Mesendoderm (in vitro differentiated cells): ENCODE results near the gene BAHCC1.

Experiments
- DNase-seq: peaks from one replicate; pipeline ENCODE4 v3.0.0; 2013
- H2AK5ac ChIP-seq: 2 replicates; pipeline ENCODE4 v1.6.1; 2013; ENCODE audit warnings: low read length, inconsistent platforms
- H2BK120ac ChIP-seq: 2 replicates; pipeline ENCODE4 v1.6.1; 2013; ENCODE audit warnings: low read depth, mild to moderate bottlenecking, low read length, moderate library complexity, mixed read lengths
- H2BK15ac ChIP-seq: replicated peaks from 2 replicates; pipeline ENCODE4 v1.6.1; 2013; ENCODE audit warnings: low read depth, mild to moderate bottlenecking, moderate library complexity
- H2BK5ac ChIP-seq: 2 replicates; pipeline ENCODE4 v1.6.1; 2013; ENCODE audit warnings: low read length, inconsistent platforms
- H3K18ac ChIP-seq: 2 replicates; pipeline ENCODE4 v1.6.1; 2013; ENCODE audit warnings: mild to moderate bottlenecking, low read length, mixed read lengths
- H3K23ac ChIP-seq: one replicate; pipeline ENCODE4 v1.6.1; 2013; ENCODE audit warnings: low read length
- H3K27ac ChIP-seq: 2 replicates; pipeline ENCODE4 v1.5.1; 2013; ENCODE audit warnings: low read depth, mild to moderate bottlenecking, inconsistent platforms, low read length, moderate library complexity
- H3K27me3 ChIP-seq: 2 replicates; pipeline ENCODE4 v1.6.1; 2013; ENCODE audit warnings: low read length, control low read depth, mild to moderate bottlenecking, inconsistent platforms; ENCODE audit not compliant: insufficient read depth, poor library complexity
- H3K36me3 ChIP-seq: 2 replicates; pipeline ENCODE4 v1.6.1; 2013; ENCODE audit warnings: low read length, inconsistent platforms; ENCODE audit not compliant: control insufficient read depth, insufficient read depth
- H3K4ac ChIP-seq: one replicate; pipeline ENCODE4 v1.6.1; 2013; ENCODE audit warnings: low read depth, mild to moderate bottlenecking, low read length, moderate library complexity
- H3K4me1 ChIP-seq: 2 replicates; pipeline ENCODE4 v1.6.1; 2013; ENCODE audit warnings: low read depth, low read length, inconsistent platforms; ENCODE audit not compliant: control insufficient read depth
- H3K4me2 ChIP-seq: 2 replicates; pipeline ENCODE4 v1.6.1; 2013; ENCODE audit warnings: low read length
- H3K4me3 ChIP-seq: 2 replicates; pipeline ENCODE4 v1.5.1; 2013; ENCODE audit warnings: mild to moderate bottlenecking, low read length
- H3K56ac ChIP-seq: one replicate; pipeline ENCODE4 v1.6.1; 2013; ENCODE audit warnings: low read length
- H3K79me1 ChIP-seq: 2 replicates; pipeline ENCODE4 v1.6.1; 2013; ENCODE audit warnings: low read length, inconsistent platforms
- H3K79me2 ChIP-seq: 2 replicates; pipeline ENCODE4 v1.6.1; 2013; ENCODE audit warnings: mild to moderate bottlenecking, low read length; ENCODE audit not compliant: control insufficient read depth, insufficient read depth
- H3K9ac ChIP-seq: 2 replicates; pipeline ENCODE4 v1.6.1; 2013; ENCODE audit warnings: low read length, inconsistent platforms
- H4K5ac ChIP-seq: one replicate; pipeline ENCODE4 v1.6.1; 2013; ENCODE audit warnings: low read length
- H4K8ac ChIP-seq: one replicate; pipeline ENCODE4 v1.6.1; 2013; ENCODE audit warnings: low read depth, mild to moderate bottlenecking, control low read depth, low read length, moderate library complexity
- WGBS: extraction: QIAGEN DNeasy Blood & Tissue Kit; methylation state at CpG from one replicate; pipeline ENCODE4 v1.1.7; 2013; ENCODE audit warnings: low lambda C conversion rate, missing lambda C conversion rate; ENCODE audit not compliant: insufficient coverage; ENCODE audit errors: extremely low coverage; 5-methylcytosine and 5-hydroxymethylcytosine counted together

Gene BAHCC1

DNA sequence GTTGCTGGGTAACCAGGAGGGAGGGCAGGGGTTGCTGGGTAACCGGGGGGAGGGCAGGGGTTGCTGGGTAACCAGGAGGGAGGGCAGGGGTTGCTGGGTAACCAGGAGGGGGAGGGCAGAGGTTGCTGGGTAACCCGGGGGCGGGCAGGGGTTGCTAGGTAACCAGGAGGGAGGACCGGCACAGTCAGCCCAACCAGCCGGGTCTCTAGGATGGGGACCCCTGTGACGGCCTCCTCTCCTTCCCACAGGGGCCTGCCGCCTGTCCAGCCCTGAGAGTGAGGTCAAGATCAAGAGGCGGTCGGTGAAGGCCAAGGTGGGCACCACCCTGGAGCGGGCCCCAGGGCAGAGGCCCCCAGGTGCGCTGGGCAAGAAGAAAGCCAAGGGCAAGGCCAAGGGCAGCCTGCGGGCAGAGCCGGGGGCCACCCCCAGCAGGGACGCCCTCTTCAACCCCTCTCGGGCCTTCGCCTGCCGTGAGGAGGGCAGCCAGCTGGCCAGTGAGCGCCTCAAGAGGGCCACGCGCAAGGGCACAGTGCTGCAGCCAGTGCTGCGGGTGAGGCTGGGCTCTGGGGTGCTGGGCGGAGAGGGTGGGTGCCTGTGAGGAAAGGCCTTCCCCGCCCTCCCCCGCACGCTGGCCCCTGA, 62.8 kb downstream of the BAHCC1 start:
- H2AK5ac ChIP-seq = no peak overlapping the region
- H3K79me2 ChIP-seq = no peaks in the 10 kb centered on the region
- H2BK120ac ChIP-seq = no peak overlapping the region
- no peak overlapping the region for H4K5ac ChIP-seq
- WGBS = no CpG with 5 or more reads among the region's 25 CpGs
- H3K9ac ChIP-seq = no peak overlapping the region
- no peaks in the 10 kb centered on the region for H3K27me3 ChIP-seq
- no peak overlapping the region for H3K4me3 ChIP-seq
- no peak overlapping the region for H3K4me2 ChIP-seq
- H2BK15ac ChIP-seq = no peak overlapping the region
- peak; percentile 40 for DNase-seq
- H3K56ac ChIP-seq = no peak overlapping the region
- no peak overlapping the region for H3K27ac ChIP-seq
- no peak overlapping the region for H4K8ac ChIP-seq
- no peak overlapping the region for H2BK5ac ChIP-seq
- H3K18ac ChIP-seq = no peak overlapping the region
- no peak overlapping the region for H3K4ac ChIP-seq
- H3K23ac ChIP-seq = no peak overlapping the region
- H3K79me1 ChIP-seq = no peaks in the 10 kb centered on the region
- H3K4me1 ChIP-seq = peaks cover 1% of the 10 kb centered on the region
- H3K36me3 ChIP-seq = no peaks in the 10 kb centered on the region

DNA sequence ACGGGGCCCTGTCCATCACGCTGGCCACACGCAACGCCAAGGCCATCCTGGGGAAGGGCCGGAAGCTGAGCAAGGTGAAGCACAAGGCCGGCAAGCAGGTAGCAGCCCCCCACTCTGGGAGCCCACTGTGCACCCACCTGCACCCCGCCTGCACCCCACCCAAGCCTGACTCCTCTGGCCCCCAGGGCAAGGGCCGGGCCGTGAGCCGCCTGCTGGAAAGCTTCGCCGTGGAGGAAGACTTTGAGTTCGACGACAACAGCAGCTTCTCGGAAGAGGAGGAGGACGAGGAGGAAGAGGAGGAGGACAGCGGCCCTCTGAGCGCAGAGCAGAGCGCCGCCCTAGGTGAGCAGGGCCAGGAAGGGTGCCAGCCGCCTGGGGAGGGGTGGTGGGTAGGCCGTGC, 63.4 kb downstream of the BAHCC1 start:
- Histone ChIP-seq H3K79me1 (no peaks in the 10 kb centered on the region), H3K18ac (no peak overlapping the region), H4K8ac (no peak overlapping the region), H3K79me2 (no peaks in the 10 kb centered on the region), H3K23ac (no peak overlapping the region), H3K4me2 (no peak overlapping the region), H3K4me3 (no peak overlapping the region), H2BK120ac (no peak overlapping the region), H3K36me3 (no peaks in the 10 kb centered on the region), H2BK15ac (no peak overlapping the region), H2BK5ac (no peak overlapping the region), H3K4ac (no peak overlapping the region), H3K27me3 (no peaks in the 10 kb centered on the region), H3K4me1 (peaks cover 1% of the 10 kb centered on the region), H3K27ac (no peak overlapping the region), H3K56ac (no peak overlapping the region), H3K9ac (no peak overlapping the region), H4K5ac (no peak overlapping the region), H2AK5ac (no peak overlapping the region)
- no peak for DNase-seq
- WGBS = no CpG with 5 or more reads among the region's 22 CpGs

DNA sequence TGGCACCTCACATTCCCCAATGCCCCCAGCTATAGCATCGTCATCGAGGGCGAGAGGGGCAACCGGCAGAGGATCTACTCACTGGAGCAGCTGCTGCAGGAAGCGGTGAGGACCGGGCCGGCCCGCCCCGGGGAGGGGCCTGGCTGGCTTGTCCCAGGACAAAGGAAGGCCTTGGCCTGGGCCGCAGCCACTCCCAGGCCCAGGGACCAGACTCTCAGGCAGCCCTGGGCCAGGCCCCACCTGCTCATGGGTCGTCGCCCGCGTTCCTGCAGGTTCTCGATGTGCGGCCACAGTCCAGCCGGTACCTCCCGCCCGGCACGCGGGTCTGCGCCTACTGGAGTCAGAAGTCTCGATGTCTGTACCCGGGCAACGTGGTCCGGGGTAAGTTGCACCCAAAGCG, 64.0 kb downstream of the BAHCC1 start:
- H3K4me3 ChIP-seq = no peak overlapping the region
- no peak overlapping the region for H3K56ac ChIP-seq
- H3K27me3 ChIP-seq = no peaks in the 10 kb centered on the region
- H3K36me3 ChIP-seq = no peaks in the 10 kb centered on the region
- H3K79me2 ChIP-seq = no peaks in the 10 kb centered on the region
- no peak overlapping the region for H4K5ac ChIP-seq
- no peak overlapping the region for H3K23ac ChIP-seq
- WGBS = no CpG with 5 or more reads among the region's 27 CpGs
- H3K18ac ChIP-seq = no peak overlapping the region
- no peak overlapping the region for H2BK15ac ChIP-seq
- H3K4ac ChIP-seq = no peak overlapping the region
- no peak overlapping the region for H3K9ac ChIP-seq
- no peak overlapping the region for H4K8ac ChIP-seq
- no peak overlapping the region for H3K27ac ChIP-seq
- H3K79me1 ChIP-seq = no peaks in the 10 kb centered on the region
- DNase-seq = no peak
- H3K4me2 ChIP-seq = no peak overlapping the region
- peaks cover 1% of the 10 kb centered on the region for H3K4me1 ChIP-seq
- H2BK5ac ChIP-seq = no peak overlapping the region
- H2AK5ac ChIP-seq = no peak overlapping the region
- H2BK120ac ChIP-seq = no peak overlapping the region

DNA sequence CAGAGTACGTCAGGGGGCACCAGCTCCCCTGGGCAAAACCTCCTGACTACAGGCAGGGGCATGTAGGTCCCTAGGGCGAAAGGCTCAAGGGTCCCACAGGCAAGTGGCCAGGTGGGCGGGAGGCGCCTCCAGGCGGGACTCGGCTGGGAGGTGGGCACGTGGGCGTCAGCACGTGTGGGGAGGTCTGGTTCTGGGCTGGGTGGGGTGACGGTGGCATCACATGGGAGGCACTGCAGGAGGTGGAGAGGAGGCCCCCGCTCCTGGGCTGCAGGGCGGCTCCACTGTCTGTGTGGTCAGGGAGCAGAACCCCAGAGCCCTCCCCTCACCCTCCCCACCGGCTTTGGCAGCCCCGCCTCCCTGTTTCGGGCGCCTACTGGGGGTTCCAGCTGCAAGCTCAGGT, 64.6 kb downstream of the BAHCC1 start:
- H2BK5ac ChIP-seq = no peak overlapping the region
- no peak overlapping the region for H3K18ac ChIP-seq
- no peak overlapping the region for H2AK5ac ChIP-seq
- no peak overlapping the region for H4K8ac ChIP-seq
- no peaks in the 10 kb centered on the region for H3K79me2 ChIP-seq
- no peak overlapping the region for H3K4me3 ChIP-seq
- H3K9ac ChIP-seq = no peak overlapping the region
- H3K79me1 ChIP-seq = no peaks in the 10 kb centered on the region
- no peaks in the 10 kb centered on the region for H3K36me3 ChIP-seq
- H3K4me1 ChIP-seq = peaks cover 1% of the 10 kb centered on the region
- H3K4me2 ChIP-seq = no peak overlapping the region
- no peak overlapping the region for H2BK120ac ChIP-seq
- no peak overlapping the region for H3K27ac ChIP-seq
- H3K23ac ChIP-seq = no peak overlapping the region
- no peak overlapping the region for H3K56ac ChIP-seq
- H4K5ac ChIP-seq = no peak overlapping the region
- no peak overlapping the region for H2BK15ac ChIP-seq
- no peak overlapping the region for H3K4ac ChIP-seq
- no peak for DNase-seq
- no CpG with 5 or more reads among the region's 16 CpGs for WGBS
- H3K27me3 ChIP-seq = no peaks in the 10 kb centered on the region

DNA sequence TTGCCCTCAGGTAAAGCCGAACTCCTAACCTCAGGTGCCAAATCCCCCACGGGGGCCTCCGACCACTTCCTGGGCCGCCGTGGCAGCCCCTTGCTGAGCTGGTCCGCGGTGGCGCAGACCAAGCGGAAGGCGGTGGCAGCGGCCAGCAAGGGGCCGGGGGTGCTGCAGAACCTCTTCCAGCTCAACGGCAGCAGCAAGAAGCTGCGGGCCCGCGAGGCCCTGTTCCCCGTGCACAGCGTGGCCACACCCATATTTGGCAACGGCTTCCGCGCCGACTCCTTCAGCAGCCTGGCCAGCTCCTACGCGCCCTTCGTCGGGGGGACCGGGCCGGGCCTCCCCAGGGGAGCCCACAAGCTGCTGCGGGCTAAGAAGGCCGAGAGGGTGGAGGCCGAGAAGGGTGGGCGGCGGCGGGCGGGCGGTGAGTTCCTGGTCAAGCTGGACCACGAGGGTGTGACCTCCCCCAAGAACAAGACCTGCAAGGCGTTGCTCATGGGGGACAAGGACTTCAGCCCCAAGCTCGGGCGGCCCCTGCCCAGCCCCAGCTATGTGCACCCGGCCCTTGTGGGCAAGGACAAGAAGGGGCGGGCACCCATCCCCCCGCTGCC, 65.7 kb downstream of the BAHCC1 start:
- no CpG with 5 or more reads among the region's 43 CpGs for WGBS
- Histone ChIP-seq H3K4me1 (peaks cover 1% of the 10 kb centered on the region), H3K27me3 (no peaks in the 10 kb centered on the region)

More for the DNA sequence above, 65.7 kb downstream of the BAHCC1 start:
- Histone ChIP-seq H4K5ac (no peak overlapping the region), H3K56ac (no peak overlapping the region), H3K4ac (no peak overlapping the region), H3K23ac (no peak overlapping the region), H3K27ac (no peak overlapping the region), H3K79me1 (no peaks in the 10 kb centered on the region), H3K4me2 (no peak overlapping the region), H4K8ac (no peak overlapping the region), H3K79me2 (no peaks in the 10 kb centered on the region), H3K36me3 (no peaks in the 10 kb centered on the region), H2BK5ac (no peak overlapping the region), H2BK120ac (no peak overlapping the region), H3K4me3 (no peak overlapping the region), H2AK5ac (no peak overlapping the region), H3K9ac (no peak overlapping the region), H2BK15ac (no peak overlapping the region), H3K18ac (no peak overlapping the region)
- no peak for DNase-seq
